Heart left ventricle (tissue), 13 donors: ENCODE results near the gene BEND6.

Experiments
- POLR2A ChIP-seq, 2 donors: fragments of 450-650 bp; IDR thresholded peaks; one replicate each; pipeline ENCODE4 v1.6.1; 2017; ENCODE audit warnings: antibody characterized with exemption in 2 of 2, mild to moderate bottlenecking in 2 of 2, moderate library complexity in 2 of 2
- TF ChIP-seq, protein P1 (sequence below), 12 donors: fragments of 200-600 bp; sonication (generic) in 4 of 12; IDR thresholded peaks; one replicate each; pipeline versions ENCODE4 v1.5.0 to v1.8.0; 2018 to 2022; ENCODE audit warnings: antibody characterized with exemption in 12 of 12, mild to moderate bottlenecking in 5 of 12
- donor health status: ischemic (EF 13 %, LVEDD 7.1; RV severe dilation, severe dysfunction).
- donor health status: DM: no; HTN: yes; CAD: no.
- donor health status: DM: no; HTN: no; CAD: no.
- donor health status: ischemic (EF 25% LVEDD 6.9; RV normal size, moderate dysfunction).
- donor health status: ischemic (EF 25% LVEDD 5.7; RV mildly dilated, moderate dysfunction).
- donor health status: ischemic (EF 35%, LVEDD 5.7; RV mildly dilated, moderate dysfunction).
- donor health status: nonischemic (EF 11% LVEDD 7.7; RV severe dilation, severe dysfunction).
- donor health status: DM: yes; HTN: yes; CAD: no.
- donor health status: PGD.
- donor health status: ischemic (EF 29% LVEDD 5.4; RV normal size, mild dysfunction).
- donor health status: nonischemic (EF 23%, LVEDD 6.1; RV moderate dilation, normal function).

GRCh38 chr6:57026001-57026400, 71.1 kb downstream of the BEND6 start:
- no peak for TF ChIP-seq POLR2A (IDR thresholded peaks at IDR 0.05)
- TF ChIP-seq, protein P1, sequence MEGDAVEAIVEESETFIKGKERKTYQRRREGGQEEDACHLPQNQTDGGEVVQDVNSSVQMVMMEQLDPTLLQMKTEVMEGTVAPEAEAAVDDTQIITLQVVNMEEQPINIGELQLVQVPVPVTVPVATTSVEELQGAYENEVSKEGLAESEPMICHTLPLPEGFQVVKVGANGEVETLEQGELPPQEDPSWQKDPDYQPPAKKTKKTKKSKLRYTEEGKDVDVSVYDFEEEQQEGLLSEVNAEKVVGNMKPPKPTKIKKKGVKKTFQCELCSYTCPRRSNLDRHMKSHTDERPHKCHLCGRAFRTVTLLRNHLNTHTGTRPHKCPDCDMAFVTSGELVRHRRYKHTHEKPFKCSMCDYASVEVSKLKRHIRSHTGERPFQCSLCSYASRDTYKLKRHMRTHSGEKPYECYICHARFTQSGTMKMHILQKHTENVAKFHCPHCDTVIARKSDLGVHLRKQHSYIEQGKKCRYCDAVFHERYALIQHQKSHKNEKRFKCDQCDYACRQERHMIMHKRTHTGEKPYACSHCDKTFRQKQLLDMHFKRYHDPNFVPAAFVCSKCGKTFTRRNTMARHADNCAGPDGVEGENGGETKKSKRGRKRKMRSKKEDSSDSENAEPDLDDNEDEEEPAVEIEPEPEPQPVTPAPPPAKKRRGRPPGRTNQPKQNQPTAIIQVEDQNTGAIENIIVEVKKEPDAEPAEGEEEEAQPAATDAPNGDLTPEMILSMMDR (IDR thresholded peaks at IDR 0.05), result no peak
